Natural killer cell (primary cell): Measurements from ENCODE around the gene ETNK1. TPM values are rescaled to one million over a fixed set of nuclear protein-coding genes. Genes with fewer than 3 reads are reported as not detected.
"Not testable (repeated sequence)": the region's sequence is repeated elsewhere in the genome, so short reads cannot be mapped to it uniquely, and the experiment has no call there.

Experiments
- ATAC-seq, 3 donors: fragments of 150-1000 bp in 2 of 3; fragments of 200-7000 bp in 1 of 3; cut with Tn5 transposase; 1 replicate in 1 of 3; 2 replicates in 2 of 3; pipeline ENCODE4 v1.10.0; 2021; ENCODE audit warnings: mild to moderate bottlenecking in 2 of 3, moderate library complexity in 2 of 3
- DNase-seq, 2 donors: peaks; one replicate each; pipeline versions ENCODE4 v3.0.0 to v3.0.0-alpha.2; 2013 to 2021; ENCODE audit warnings: mixed read lengths in 1 of 2
- H3K27ac ChIP-seq: one replicate; pipeline ENCODE4 v1.5.1; 2013; ENCODE audit warnings: mild to moderate bottlenecking, low read length
- H3K27me3 ChIP-seq: one replicate; pipeline ENCODE4 v1.6.1; 2013; ENCODE audit warnings: low read length; ENCODE audit not compliant: control insufficient read depth, insufficient read depth
- H3K36me3 ChIP-seq: one replicate; pipeline ENCODE4 v1.6.1; 2013; ENCODE audit warnings: low read length; ENCODE audit not compliant: control insufficient read depth, insufficient read depth
- H3K4me1 ChIP-seq: one replicate; pipeline ENCODE4 v1.6.1; 2013; ENCODE audit warnings: low read length; ENCODE audit not compliant: control insufficient read depth, insufficient read depth
- H3K4me3 ChIP-seq: one replicate; pipeline ENCODE4 v1.5.1; 2013; ENCODE audit warnings: low read length
- H3K9me3 ChIP-seq: one replicate; pipeline ENCODE4 v1.6.1; 2013; ENCODE audit warnings: low read length; ENCODE audit not compliant: control insufficient read depth, insufficient read depth
- H3K27ac Mint-ChIP-seq, 2 donors: one replicate each; pipeline ENCODE4 v1.8.0; 2022; ENCODE audit warnings: mild to moderate bottlenecking in 2 of 2, mixed read lengths in 2 of 2, moderate library complexity in 1 of 2
- H3K27me3 Mint-ChIP-seq, 2 donors: one replicate each; pipeline ENCODE4 v1.8.0; 2022; ENCODE audit warnings: low read depth in 2 of 2, mixed read lengths in 2 of 2
- H3K36me3 Mint-ChIP-seq: one replicate; pipeline ENCODE4 v1.8.0; 2022; ENCODE audit warnings: mixed read lengths
- H3K4me1 Mint-ChIP-seq, 2 donors: one replicate each; pipeline ENCODE4 v1.8.0; 2022; ENCODE audit warnings: mixed read lengths in 2 of 2
- H3K4me3 Mint-ChIP-seq: one replicate; pipeline ENCODE4 v1.8.0; 2022; ENCODE audit warnings: mild to moderate bottlenecking, moderate library complexity, mixed read lengths
- H3K9me3 Mint-ChIP-seq, 2 donors: one replicate each; pipeline ENCODE4 v1.8.0; 2022; ENCODE audit warnings: mixed read lengths in 2 of 2
- WGBS: methylation state at CpG from one replicate; pipeline ENCODE4 v1.1.7; 2013; ENCODE audit warnings: missing lambda C conversion rate; ENCODE audit not compliant: insufficient coverage; 5-methylcytosine and 5-hydroxymethylcytosine counted together
- intact Hi-C: fragments of 100-400 bp; cut with micrococcal nuclease; formaldehyde crosslinking; loops from one replicate; pipeline ENCODE4 v1.14.2; 2022
- total RNA-seq, 4 donors: library from RNA; stranded (reverse); fragments of 120-200 nt in 1 of 4; gene quantifications; one replicate each; pipeline versions ENCODE4 v1.2.3 to v1.2.4, GENCODE V29; 2013 to 2022
- TF ChIP-seq, protein P1 (sequence below): fragments of 200-600 bp; IDR thresholded peaks from one replicate; pipeline ENCODE4 v1.8.0; 2022; ENCODE audit warnings: antibody characterized with exemption

ETNK1 gene
- total RNA-seq, 3 donors from 2014 or later (not counting 1 experiment from before 2014, with no cell fraction given), result 77.6 to 101 (median 85.2) TPM

DNA sequence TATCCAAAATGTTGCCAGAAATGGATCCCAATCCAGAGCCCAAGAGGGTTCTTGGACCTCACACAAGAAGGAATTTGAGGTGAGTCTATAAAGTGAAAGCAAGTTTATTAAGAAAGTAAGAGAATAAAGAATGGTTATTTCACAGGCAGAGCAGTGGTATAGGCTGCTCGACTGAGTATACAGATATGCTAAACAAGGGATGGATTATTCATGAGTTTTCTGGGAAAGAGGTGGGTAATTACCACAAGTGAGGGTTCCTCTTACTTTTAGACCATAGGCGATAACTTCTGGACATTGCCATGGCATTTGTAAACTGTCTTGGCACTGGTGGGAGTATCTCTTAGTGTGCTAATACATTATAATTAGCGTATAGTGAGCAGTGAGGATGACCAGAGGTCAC is 73.6 kb downstream of the ETNK1 start:
- no peak overlapping the region for H3K4me3 Mint-ChIP-seq
- H3K36me3 ChIP-seq, result no peaks in the 10 kb centered on the region
- TF ChIP-seq, protein P1, sequence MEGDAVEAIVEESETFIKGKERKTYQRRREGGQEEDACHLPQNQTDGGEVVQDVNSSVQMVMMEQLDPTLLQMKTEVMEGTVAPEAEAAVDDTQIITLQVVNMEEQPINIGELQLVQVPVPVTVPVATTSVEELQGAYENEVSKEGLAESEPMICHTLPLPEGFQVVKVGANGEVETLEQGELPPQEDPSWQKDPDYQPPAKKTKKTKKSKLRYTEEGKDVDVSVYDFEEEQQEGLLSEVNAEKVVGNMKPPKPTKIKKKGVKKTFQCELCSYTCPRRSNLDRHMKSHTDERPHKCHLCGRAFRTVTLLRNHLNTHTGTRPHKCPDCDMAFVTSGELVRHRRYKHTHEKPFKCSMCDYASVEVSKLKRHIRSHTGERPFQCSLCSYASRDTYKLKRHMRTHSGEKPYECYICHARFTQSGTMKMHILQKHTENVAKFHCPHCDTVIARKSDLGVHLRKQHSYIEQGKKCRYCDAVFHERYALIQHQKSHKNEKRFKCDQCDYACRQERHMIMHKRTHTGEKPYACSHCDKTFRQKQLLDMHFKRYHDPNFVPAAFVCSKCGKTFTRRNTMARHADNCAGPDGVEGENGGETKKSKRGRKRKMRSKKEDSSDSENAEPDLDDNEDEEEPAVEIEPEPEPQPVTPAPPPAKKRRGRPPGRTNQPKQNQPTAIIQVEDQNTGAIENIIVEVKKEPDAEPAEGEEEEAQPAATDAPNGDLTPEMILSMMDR, result no peak
- H3K4me1 Mint-ChIP-seq, result peaks cover 7 to 8% of the 10 kb centered on the region in 2 donors
- no peak for DNase-seq
- H3K4me3 ChIP-seq, result no peak overlapping the region
- no peaks in the 10 kb centered on the region for H3K9me3 ChIP-seq
- H3K27ac ChIP-seq, result no peak overlapping the region
- 92% methylated on average over 3 of the region's 3 CpGs for WGBS
- intact Hi-C loops, result no loop called here
- H3K27ac Mint-ChIP-seq, result no peak overlapping the region
- no peaks in the 10 kb centered on the region for H3K27me3 ChIP-seq
- no peaks in the 10 kb centered on the region for H3K36me3 Mint-ChIP-seq
- ATAC-seq, result no peak
- H3K9me3 Mint-ChIP-seq, result no peaks in the 10 kb centered on the region
- no peaks in the 10 kb centered on the region for H3K4me1 ChIP-seq
- H3K27me3 Mint-ChIP-seq, result peaks cover 3 to 16% of the 10 kb centered on the region in 2 donors

DNA sequence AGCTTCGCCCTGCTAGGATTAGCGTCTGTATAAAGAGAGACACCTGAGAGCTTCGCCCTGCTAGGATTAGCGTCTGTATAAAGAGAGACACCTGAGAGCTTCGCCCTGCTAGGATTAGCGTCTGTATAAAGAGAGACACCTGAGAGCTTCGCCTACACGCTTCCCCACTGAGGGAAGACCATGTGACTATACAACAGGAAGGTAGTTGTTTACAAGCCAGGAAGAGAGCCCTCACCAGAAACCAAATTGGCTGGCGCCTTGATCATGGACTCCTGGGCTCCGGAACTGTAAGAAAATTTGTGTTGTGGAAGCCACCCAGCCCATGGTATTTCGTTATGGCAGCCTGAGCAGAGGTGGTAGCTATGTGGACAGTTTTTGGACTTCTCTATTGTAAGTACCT is 74.7 kb downstream of the ETNK1 start:
- H3K27ac ChIP-seq, H3K27me3 ChIP-seq, H3K27ac Mint-ChIP-seq, H3K9me3 ChIP-seq, intact Hi-C loops, DNase-seq, H3K9me3 Mint-ChIP-seq, H3K4me1 ChIP-seq, H3K36me3 ChIP-seq, ATAC-seq, H3K4me3 Mint-ChIP-seq, H3K36me3 Mint-ChIP-seq, H3K4me3 ChIP-seq, H3K4me1 Mint-ChIP-seq: not testable (repeated sequence)
- peaks cover 3 to 16% of the 10 kb centered on the region in 2 donors for H3K27me3 Mint-ChIP-seq
- WGBS, result 79% methylated on average over 7 of the region's 11 CpGs

DNA sequence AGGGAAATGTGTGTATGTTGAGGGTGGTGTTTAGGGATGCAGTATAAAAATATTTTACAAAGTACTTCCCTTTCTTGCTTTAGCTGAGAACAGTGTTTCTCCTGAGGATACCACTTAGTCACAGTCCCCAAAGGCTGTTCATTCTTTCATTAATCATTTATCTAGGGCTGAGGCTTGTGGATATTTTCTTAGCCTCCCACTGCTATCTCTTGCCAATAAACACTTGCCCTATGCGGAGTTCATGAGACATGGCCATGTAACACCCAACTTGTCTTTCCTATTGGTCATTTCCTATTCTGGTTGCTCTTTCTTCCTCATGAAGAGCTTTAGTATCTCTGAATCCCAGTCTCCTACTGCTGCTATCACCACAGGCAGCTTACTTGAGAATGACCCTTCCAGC is 75.1 kb downstream of the ETNK1 start:
- peaks cover 7 to 8% of the 10 kb centered on the region in 2 donors for H3K4me1 Mint-ChIP-seq
- H3K9me3 Mint-ChIP-seq, result no peaks in the 10 kb centered on the region
- peaks cover 3 to 16% of the 10 kb centered on the region in 2 donors for H3K27me3 Mint-ChIP-seq
- intact Hi-C loops, result no loop called here
- no peak overlapping the region for H3K4me3 ChIP-seq
- H3K4me3 Mint-ChIP-seq, result no peak overlapping the region
- DNase-seq (no peak), ATAC-seq (no peak)
- no peaks in the 10 kb centered on the region for H3K9me3 ChIP-seq
- H3K27me3 ChIP-seq, result no peaks in the 10 kb centered on the region
- no peak overlapping the region for H3K27ac ChIP-seq
- no peaks in the 10 kb centered on the region for H3K36me3 ChIP-seq
- no peaks in the 10 kb centered on the region for H3K4me1 ChIP-seq
- TF ChIP-seq, protein P1, result no peak
- no peak overlapping the region for H3K27ac Mint-ChIP-seq
- H3K36me3 Mint-ChIP-seq, result no peaks in the 10 kb centered on the region
- WGBS, result 67% methylated on average over 1 of the region's 1 CpG

DNA sequence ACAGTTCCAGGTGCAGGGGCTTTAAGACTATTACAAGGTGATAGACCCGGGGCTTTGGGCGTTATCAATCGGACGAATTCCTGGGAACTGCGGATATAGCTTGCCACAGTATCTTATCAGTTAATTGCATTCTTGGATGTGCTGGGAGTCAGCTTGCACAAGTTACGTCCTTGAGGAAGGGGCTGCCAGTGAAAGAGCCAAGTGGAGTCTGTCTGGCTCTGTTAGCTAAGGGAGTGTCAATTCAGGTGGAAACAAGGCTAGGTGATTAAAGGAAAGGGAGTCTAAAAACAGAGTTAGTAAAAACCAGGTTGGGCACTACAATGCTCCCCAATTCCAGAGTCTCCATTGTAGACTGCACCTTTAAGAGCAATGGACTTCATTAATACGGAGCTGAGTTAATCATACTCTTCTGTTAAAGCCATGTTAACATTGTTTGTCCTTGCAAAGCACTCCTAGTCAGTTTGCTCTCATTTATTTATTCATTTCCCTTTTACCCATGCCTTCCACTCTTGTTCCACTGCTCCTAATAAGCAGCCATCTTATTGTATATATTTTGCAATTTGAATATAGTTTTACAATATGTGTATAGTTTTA is 76.3 kb downstream of the ETNK1 start:
- H3K4me1 Mint-ChIP-seq, H3K4me1 ChIP-seq, H3K36me3 ChIP-seq, H3K4me3 Mint-ChIP-seq, DNase-seq, H3K27me3 ChIP-seq, H3K9me3 ChIP-seq, H3K4me3 ChIP-seq, intact Hi-C loops, H3K9me3 Mint-ChIP-seq, ATAC-seq, H3K27me3 Mint-ChIP-seq, H3K36me3 Mint-ChIP-seq, H3K27ac Mint-ChIP-seq, H3K27ac ChIP-seq: not testable (repeated sequence)
- 94% methylated on average over 3 of the region's 7 CpGs for WGBS
